DMS114 treated with DMSO at 0.1 percent for 48 hours (cell line): ENCODE data around the gene SLC22A12.
"Not testable (repeated sequence)": the region's sequence is repeated elsewhere in the genome, so short reads cannot be mapped to it uniquely, and the experiment has no call there.

Source experiments
- DNase-seq: peaks from one replicate; lab custom pipeline; 2025; ENCODE audit not compliant: unreplicated experiment; lab: John Stamatoyannopoulos, UW

Gene SLC22A12

GRCh38 chr11:64590763-64591221 is at the start of gene SLC22A12:
TSS of gene SLC22A12 (plus strand) at chr11:64591220. CDS start at chr11:64591557, 337 bp downstream.
- no peak for DNase-seq

- no peak for DNase-seq
Observed at GRCh38 chr11:64542172-64543125, 48.6 kb upstream of the SLC22A12 start.

- no peak for DNase-seq
Observed at GRCh38 chr11:64543818-64544217, 47.2 kb upstream of the SLC22A12 start.

GRCh38 chr11:64544616-64545296 is 46.3 kb upstream of the SLC22A12 start:
- DNase-seq, result no peak

GRCh38 chr11:64545619-64546018 is 45.4 kb upstream of the SLC22A12 start:
- DNase-seq, result no peak

GRCh38 chr11:64546176-64546575 is 44.8 kb upstream of the SLC22A12 start:
- DNase-seq, result no peak

- DNase-seq, result no peak
Observed at GRCh38 chr11:64546600-64546999, 44.4 kb upstream of the SLC22A12 start.

- DNase-seq, result no peak
Observed at GRCh38 chr11:64549969-64550368, 41.1 kb upstream of the SLC22A12 start.

- peak; percentile 16 for DNase-seq
Observed at GRCh38 chr11:64553554-64554201, 37.3 kb upstream of the SLC22A12 start.

- DNase-seq, result no peak
Observed at GRCh38 chr11:64556044-64556720, 34.8 kb upstream of the SLC22A12 start.

GRCh38 chr11:64556721-64557250 is 34.2 kb upstream of the SLC22A12 start:
- no peak for DNase-seq

- DNase-seq, result no peak
Observed at GRCh38 chr11:64558065-64558745, 32.8 kb upstream of the SLC22A12 start.

GRCh38 chr11:64558869-64559268 is 32.2 kb upstream of the SLC22A12 start:
- DNase-seq, result no peak

- DNase-seq, result no peak
Observed at GRCh38 chr11:64559351-64560138, 31.5 kb upstream of the SLC22A12 start.

- no peak for DNase-seq
Observed at GRCh38 chr11:64560139-64560771, 30.8 kb upstream of the SLC22A12 start.

GRCh38 chr11:64560941-64561340 is 30.1 kb upstream of the SLC22A12 start:
- no peak for DNase-seq

GRCh38 chr11:64561429-64561828 is 29.6 kb upstream of the SLC22A12 start:
- DNase-seq, result not testable (repeated sequence)

- no peak for DNase-seq
Observed at GRCh38 chr11:64561984-64562722, 28.9 kb upstream of the SLC22A12 start.
